AG08395 (cell line): ENCODE measurements around the gene NFILZ.
"Not testable (repeated sequence)": the region's sequence is repeated elsewhere in the genome, so short reads cannot be mapped to it uniquely, and the experiment has no call there.

Source experiments
- DNase-seq: peaks from one replicate; pipeline ENCODE4 v3.0.0; 2012; ENCODE audit warnings: mixed read lengths, low spot score

NFILZ gene

DNA sequence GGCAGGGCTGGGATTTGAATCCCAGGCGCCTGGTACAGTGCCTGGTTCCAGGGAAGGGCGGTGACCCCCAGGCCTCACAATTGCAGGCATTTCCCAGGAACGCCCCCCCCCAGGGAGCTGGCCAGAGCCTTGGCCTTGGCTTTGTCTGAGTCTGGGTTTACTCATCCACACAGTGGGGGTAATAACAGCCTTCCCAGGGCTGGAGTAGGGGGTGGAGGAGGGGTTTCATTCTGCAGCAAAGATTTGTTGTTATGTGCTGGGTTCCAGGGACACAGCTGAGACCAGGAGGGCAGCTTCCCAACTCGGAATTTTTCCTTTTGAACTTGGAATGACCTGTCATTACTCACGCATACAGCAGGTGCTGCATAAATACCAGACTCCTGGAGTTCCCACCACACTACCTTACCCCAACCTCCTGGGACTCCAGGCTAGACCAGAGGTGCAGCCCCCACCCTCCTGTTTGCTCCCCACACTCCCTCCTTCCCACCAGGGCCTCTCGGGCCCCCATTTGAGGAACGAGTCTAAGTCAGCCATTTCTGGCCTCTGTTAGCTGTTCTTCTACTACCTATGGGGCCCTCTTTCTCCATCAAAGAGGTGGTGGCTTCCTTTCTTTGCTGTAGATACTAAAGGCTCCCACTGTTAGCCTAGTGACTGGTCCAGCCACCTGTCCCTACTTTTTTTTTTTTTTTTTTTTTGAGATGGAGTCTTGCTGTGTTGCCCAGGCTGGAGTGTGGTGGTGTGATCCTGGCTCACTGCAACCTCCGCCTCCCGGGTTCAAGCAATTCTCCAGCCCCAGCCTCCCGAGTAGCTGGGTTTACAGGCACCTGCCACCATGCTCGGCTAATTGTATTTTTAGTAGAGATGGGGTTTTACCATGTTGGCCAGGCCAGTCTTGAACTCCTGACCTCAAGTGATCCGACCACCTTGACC, 18.3 kb upstream of the NFILZ start:
- DNase-seq: peak; percentile 64

DNA sequence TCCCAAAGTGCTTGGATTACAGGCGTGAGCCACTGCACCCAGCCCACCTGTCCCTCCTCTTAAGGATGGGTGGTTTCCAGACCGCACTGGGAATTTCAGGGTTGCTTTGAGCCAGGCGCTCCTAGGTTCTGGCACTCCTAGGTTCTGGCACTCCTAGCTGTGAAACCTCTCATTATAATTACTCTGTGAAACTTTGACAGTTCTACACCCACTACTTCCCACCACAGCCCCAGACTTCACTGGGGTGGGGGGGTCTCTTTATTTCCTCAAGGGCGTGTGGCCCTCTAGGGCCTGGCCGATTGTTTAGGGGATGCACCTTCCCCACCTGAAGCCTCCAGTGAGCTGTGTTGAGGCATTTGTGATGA, 17.6 kb upstream of the NFILZ start:
- no peak for DNase-seq

DNA sequence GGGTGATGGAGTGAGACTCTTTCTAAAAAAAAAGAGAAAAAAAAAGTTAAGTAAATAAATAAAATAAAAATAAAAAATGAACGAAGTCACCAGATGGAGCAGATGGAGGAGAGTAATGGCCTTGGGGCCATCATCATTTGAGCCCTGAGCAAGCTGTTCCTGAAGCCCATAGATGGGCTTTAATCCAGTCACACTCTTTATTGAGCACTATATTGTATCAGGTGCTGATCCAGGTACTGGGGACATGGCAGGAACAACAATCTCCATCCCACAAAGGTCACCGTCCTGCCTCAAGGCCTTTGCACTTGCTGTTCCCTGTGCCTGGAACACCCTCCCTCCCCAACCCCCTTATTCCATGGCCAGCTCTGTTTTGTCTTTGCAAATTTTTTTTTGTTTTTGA, 16.0 kb upstream of the NFILZ start:
- no peak for DNase-seq

DNA sequence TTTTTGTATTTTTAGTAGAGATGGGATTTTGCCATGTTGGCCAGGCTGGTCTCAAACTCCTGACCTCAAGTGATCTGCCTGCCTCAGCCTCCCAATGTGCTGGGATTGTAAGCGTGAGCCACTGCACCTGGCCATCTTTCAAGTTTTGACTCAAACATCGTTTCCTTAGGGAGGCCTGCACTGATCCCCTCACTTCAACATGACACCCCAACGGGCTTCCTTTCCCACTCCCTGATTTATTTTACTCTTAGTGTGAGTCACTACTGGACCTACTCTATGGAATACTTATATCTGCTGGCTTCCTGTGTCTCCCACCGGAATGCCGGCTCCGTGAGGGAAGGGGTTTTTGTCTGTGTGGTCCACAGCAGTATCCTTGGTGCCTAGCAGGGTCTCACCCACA, 15.4 kb upstream of the NFILZ start:
- DNase-seq: no peak

DNA sequence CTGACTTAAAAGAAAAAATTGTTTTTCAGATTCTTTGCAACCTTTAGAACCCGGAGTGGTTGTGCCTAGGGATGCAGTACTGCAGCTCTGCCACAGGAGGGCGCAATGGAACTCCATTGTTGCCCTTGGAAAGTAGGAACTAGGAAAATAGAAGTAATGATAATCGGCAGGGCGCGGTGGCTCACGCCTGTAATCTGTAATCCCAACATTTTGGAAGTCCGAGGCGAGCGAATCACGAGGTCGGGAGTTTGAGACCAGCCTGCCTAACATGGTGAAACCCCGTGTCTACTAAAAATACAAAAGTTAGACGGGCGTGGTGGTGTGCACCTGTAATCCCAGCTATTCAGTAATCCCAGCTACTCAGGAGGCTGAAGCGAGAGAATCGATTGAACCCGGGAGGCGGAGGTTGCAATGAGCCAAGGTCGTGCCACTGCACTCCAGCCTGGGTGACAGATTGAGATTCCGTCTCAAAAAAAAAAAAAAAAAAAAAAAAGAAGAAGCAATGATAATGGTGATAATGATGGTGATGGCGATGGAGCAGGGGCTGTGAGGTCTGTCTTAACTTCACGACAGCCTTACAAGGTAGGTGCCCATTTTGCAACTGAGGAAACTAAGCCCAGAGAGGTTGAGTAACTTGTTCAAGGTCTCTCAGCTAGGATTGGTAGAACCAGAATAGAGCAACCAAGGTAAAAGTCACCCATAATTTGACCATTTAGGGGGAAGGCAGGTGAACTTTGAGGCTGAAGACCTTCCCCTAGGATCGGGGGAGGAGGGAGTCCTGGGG, 14.4 kb upstream of the NFILZ start:
- peak; percentile 71 for DNase-seq

DNA sequence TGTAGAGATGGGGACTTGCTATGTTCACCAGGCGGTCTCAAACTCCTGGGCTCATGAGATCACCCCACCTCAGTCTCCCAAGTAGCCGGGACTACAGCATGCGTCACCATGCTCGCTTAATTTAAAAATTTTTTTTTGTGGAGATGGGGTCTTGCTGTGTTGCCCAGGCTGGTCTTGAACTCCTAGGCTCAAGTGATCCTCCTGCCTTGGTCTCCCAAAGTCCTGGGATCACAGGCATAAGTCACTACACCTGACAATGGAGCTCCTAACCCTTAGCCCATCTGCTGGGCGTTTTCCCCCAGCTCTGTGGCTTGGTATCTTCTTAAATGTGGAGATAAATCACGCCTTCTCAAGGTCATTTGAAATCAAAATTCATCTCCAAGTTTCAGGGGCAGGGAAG, 13.6 kb upstream of the NFILZ start:
- DNase-seq: no peak

DNA sequence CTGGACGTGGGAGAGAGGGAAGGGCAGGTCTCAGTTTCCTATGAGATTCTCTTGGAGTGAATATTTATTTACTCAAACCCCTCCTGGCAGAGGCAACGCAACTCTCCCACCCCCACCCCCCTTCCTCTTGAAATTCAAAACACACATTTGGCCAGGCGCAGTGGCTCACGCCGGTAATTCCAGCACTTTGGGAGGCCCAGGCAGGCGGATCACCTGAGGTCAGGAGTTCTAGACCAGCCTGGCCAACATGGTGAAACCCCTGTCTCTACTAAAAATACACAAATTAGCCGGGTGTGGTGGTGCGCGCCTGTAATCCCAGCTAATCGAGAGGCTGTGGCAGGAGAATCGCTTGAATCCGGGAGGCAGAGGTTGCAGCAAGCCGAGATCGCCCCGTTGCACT, 13.1 kb upstream of the NFILZ start:
- DNase-seq: not testable (repeated sequence)

DNA sequence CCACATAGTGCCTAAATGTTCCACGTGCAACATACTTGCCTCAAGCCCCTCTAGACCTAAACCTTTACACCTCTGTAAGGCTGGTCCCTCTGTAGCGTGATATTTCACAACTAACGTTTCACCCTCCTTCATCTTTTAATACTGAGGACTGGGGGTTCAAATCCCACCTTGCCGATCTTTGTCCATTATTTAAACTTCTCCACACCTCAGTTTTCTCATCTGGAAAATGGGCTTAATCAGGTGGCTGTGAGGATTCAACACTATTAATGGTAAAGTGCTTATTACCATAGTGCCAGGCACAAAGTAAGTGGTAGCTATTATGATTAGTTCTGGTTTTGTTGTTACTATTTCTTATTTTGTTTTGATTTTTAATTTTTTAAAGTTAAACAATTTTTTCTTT, 12.4 kb upstream of the NFILZ start:
- DNase-seq: no peak

DNA sequence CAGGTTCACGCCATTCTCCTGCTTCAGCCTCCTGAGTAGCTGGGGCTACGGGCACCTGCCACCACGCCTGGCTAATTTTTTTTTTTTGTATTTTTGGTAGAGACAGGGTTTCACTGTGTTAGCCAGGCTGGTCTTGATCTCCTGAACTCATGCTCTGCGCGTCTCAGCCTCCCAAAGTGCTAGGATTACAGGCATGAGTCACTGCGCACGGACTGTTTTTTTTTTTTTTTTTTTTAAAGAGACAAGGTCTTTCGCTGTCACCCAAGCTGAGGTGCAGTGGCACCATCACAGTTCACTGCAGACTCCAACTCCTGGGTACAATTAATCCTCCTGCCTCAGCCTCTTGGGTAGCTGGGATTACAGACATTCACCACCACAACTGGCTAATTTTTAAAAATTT, 11.7 kb upstream of the NFILZ start:
- no peak for DNase-seq

DNA sequence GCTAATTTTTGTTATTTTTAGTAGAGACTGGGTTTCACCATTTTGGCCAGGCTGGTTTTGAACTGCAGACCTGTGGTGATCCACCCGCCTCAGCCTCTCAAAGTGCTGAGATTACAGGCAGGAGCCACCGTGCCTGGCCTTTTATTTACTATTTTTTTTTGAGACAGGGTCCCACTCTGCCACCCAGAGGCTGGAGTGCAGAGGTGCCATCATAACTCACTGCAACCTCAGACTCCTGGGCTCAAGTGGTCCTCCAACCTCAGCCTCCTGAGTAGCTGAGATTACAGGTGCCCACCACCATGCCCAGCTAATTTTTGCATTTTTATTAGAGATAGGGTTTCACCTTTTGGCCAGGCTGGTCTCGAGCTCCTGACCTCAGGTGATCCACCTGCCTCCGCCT, 7.5 kb upstream of the NFILZ start:
- not testable (repeated sequence) for DNase-seq

DNA sequence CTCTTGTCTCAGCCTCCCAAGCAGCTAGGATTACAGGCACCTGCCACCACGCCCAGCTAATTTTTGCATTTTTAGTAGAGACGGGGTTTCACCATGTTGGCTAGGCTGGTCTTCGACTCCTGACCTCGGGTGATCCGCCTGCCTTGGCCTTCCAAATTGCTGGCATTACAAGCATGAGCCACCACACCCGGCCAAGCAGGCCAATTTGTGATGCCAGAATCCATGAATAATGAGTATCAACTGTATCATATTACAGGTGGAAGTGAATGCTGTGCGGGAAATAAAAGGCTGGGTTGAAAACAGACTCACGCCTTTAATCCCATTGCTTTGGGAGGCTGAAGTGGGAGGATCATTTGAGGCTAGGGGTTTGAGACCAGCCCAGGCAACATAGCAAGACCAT, 3.6 kb upstream of the NFILZ start:
- DNase-seq: no peak

DNA sequence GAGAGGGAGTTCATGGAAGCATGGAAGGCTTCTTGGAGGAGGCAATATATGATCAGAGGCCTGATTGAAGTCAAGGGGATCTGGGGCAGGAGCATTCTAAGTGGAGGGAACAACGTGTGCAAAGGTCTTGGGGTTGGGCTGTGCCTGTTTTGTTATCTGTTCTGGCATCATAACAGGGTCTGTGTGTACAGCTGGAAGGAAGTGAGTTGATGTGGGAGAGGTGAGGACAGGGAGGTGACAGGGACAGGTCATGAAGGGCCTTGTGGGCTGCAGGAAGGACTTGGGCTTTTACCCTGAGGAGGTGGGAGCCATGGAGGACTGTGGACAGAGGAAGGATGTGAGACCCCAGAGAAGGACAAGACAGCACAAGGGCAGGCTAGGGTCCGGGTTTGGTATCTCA, 1.2 kb upstream of the NFILZ start:
- no peak for DNase-seq

DNA sequence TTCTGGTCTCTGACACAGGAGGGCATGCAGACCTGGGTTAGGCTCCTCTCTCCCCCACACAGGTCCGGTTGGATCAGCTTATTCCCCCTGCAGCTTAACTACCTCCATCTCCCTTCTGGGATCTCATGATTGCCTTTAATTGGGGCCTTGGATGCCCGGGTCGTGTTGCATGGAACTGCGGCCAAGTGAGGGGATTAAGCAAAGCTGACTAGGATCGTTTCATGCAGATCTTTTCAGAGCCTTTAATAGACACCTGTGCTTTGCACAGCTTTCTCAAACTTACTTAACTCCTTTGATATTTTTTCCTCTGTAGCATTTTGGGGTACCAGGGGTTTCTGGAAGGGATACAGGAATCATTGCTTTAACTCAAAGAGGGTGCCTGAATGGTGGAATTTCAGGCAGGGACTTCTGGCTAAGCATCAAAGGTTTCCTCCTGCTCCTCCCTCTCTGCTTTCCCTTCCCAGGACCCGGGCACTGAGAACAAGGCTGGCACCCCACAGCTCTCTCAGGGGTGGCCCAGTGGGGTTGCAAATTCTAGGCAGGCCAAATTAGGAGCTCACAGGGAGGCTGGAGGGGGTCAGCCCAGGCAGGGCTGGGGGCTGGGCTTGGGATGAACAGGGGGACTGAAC, 477 bp downstream of the NFILZ start:
- no peak for DNase-seq

DNA sequence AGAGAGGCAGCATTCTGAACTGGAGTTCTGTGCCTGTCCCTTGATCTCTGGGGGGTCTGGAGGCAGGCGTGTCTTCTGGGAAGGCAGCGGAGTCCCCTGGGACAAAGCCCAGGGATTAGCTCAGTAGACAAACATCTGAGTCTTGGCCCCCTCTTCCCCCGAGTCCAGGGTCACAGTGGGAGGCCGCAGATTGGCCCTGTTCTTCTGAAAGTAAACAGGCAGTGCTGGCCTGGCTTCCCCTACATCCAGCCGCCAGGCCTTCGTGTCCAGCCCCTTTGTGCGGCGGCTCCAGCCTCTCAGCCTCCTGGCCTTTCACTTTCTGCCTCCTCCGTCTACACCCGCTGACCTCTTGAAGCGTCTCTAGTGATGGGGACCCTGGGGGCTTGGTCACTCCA, 989 bp downstream of the NFILZ start:
- DNase-seq: no peak

DNA sequence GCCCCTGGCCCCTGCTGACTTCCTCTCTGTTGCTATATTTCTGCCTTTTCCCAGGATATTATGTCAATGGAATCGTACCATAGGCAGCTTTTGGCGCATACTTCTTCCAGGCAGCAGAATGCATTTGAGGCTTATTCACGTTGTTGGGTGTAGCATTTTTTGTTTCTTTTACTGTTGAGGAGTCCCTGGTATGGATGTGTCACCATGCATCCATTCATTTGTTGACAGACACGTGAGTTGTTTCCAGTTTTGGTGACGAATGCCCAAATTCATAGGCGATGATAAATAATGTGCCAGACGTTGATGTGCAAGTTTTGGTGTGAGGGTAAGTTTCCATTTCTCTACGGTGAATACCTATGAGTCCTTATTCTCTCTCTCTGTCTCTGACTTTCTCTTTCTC, 5.0 kb downstream of the NFILZ start:
- DNase-seq: no peak

DNA sequence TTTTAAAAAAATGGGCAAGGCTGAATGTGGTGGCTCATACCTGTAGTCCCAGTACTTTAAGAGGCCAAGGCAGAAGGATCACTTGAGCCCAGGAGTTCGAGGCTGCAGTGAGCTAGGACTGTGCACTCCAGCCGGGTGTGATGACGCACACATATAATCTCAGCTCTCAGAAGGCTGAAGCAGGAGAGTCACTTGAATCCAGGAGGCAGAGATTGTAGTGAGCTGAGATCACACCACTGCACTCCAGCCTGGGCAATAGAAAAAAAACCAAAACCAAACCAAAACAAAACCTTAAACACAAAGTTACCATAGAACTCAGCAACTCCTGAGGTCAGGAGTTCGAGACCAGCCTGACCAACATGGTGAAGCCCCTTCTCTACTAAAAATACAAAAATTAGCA, 6.6 kb downstream of the NFILZ start:
- DNase-seq: not testable (repeated sequence)

DNA sequence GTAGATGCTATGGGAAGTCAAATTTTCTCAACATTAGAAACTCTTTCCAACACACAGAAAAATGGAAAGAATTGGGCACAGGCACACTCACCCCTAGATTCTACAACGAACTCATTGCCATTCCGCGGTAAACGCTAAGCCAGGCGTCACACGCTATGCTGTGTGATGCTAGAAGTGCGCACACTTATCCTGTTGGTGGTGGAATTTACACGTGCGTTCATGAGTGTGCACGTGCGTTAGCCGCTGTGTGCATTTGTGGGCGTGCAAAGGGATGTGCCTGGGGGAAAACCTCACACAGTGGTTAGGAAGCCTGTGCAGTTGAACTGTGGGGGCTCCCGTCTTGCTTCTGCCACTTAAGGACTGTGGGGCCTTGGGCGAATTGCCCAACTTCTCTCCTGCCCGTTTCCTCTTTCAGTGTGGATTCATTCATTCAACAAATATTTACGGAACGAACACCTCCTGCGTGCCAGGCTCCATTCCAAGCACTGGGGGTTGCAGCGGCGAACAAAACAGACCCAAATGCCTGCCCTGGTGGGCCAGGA, 7.7 kb downstream of the NFILZ start:
- no peak for DNase-seq

DNA sequence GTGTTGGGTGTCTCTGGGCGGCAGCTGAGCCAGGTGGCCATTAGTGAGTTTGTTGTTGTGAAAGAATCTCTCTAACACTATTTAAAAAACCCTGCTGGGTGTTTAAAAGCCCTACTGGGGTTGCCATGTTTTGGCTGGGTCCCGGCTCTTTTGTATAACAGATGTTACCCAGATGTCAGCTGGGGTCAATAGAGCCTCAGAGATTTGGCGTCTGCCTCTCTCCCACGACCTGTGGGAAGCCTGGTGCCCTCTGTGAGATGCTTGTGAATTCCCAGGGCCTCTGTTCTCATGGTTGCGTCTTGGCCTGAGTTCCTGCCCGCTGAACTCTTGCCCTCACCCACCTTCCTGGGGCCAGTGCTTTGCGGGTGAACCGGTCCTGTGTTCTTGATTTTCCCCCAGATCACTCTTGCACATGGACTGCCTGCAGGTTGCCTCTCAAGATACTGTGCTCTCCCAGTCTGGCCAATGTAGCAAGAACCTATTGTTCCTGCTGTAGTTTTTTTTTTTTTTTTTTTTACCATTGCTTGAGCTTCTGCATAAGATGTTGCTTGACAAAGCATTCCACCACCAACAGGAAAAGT, 9.5 kb downstream of the NFILZ start:
- no peak for DNase-seq

DNA sequence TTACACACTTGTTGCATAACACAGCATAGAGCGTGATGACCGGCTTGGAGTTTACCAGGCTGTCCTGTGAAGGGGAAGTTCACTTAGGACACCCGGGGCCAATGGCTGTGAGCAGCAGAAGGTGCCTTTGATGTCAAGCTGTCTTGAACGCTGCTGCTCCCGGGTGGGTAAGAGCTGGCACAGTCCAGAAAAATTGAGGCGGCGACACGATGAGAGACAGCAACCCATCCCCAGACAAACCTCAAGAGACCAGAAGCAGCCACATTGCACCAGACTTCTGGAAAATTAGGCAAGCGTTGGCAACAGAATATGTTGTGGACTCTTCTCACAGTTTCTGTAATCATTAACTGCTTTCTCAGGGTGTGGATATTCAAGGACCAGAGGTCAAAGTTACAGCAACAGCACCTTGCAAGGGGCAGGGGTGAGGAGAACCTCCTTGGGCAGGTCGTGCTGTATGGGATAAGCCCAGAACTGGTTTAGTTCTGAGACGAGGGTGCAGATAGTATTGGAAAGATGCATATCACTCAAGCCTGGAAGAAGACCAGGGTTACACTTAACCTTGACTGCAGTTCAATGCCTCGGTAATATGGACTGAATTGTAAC, 10.1 kb downstream of the NFILZ start:
- DNase-seq: peak; percentile 29

DNA sequence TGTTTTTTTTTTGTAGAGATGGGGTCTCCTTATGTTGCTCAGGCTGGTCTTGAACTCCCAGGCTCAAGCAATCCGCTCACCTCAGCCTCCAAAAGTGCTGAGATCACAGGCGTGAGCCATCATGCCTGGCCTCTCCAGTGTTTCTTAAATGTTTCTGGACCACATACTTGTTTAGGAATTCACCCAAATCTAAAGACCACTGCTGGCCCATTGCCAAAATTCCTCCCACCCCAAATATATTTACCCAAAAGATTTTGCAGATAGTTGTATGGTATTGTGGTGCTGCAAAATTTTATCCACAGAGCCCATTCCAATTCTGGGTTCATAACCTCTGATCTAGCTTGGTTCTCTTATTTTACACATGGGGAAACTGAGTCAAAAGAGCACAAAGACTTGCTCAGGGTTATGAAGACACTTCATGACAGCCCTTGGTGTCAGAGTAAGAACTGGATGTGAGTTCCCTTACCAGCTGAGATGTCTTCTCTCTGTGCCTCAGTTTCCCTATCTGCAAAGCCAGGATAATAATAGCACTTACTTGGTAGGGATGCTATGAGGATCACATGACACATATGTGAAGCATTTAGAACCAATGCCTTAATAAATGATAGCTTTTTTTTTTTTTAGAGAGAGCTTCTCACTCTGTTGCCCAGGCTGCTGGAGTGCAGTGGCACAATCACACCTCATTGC, 10.9 kb downstream of the NFILZ start:
- no peak for DNase-seq

DNA sequence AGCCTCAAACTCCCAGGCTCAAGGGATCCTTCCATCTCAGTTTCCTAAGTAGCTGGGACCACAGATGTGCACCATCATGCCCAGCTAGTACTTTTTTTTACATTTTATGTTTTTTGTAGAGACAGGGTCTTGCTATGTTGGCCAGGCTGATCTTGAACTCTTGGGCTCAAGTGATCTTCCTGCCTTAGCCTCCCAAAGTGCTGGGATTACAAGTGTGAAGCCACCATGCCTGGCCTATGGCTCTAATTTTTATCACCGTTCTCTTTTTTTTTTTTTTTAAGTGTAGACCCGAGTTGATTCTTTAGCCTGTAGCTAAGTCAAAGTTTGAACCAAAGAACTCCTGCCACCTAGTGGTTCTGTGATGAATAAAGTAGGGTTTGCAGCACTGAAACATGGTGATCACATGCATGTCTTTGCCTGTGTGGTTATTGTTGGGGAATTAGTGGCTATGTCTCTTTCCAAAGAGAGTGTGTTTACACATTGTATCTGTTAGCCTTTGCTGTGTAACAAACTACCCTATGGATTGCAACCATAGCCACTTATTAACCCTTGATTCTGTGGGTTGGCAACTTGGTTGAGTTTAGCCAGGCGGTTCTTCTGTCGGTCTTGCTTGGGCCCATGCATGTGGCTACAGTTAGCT, 11.6 kb downstream of the NFILZ start:
- peak; percentile 75 for DNase-seq
